Suprapubic skin (tissue), 4 donors: ENCODE data around the gene RNF41. TPM values are rescaled to one million over a fixed set of nuclear protein-coding genes. Genes with fewer than 3 reads are reported as not detected.

Experiments used
- DNase-seq, 2 donors: peaks; one replicate each; pipeline ENCODE4 v3.0.0-alpha.2; 2019; ENCODE audit warnings: low spot score in 2 of 2
- H3K27ac ChIP-seq: fragments of 200-600 bp; sonication (generic); one replicate; pipeline ENCODE4 v1.5.1; 2019
- H3K27me3 ChIP-seq: fragments of 200-600 bp; sonication (generic); one replicate; pipeline ENCODE4 v1.5.1; 2019
- H3K36me3 ChIP-seq: fragments of 200-600 bp; sonication (generic); one replicate; pipeline ENCODE4 v1.5.1; 2019
- H3K4me1 ChIP-seq: fragments of 200-600 bp; sonication (generic); one replicate; pipeline ENCODE4 v1.5.1; 2019
- H3K4me3 ChIP-seq: fragments of 200-600 bp; sonication (generic); one replicate; pipeline ENCODE4 v1.5.1; 2019; ENCODE audit warnings: mild to moderate bottlenecking
- H3K9me3 ChIP-seq: fragments of 200-600 bp; sonication (generic); one replicate; pipeline ENCODE4 v1.5.1; 2019
- CTCF ChIP-seq, 2 donors: fragments of 200-600 bp in 1 of 2; fragments of 450-650 bp in 1 of 2; sonication (generic) in 1 of 2; IDR thresholded peaks; one replicate each; pipeline ENCODE4 v1.5.1; 2016 to 2019; ENCODE audit warnings: antibody characterized with exemption in 2 of 2, mild to moderate bottlenecking in 1 of 2, moderate library complexity in 1 of 2
- EP300 ChIP-seq: sonication (generic); formaldehyde crosslinking; IDR thresholded peaks from one replicate; pipeline ENCODE4 v1.6.1; 2017; ENCODE audit warnings: antibody characterized with exemption
- POLR2A ChIP-seq, 2 donors: fragments of 450-650 bp; IDR thresholded peaks; one replicate each; pipeline ENCODE4 v1.6.1; 2017; ENCODE audit warnings: antibody characterized with exemption in 2 of 2, mild to moderate bottlenecking in 2 of 2, moderate library complexity in 2 of 2
- POLR2AphosphoS5 ChIP-seq, 3 donors: sonication (generic); formaldehyde crosslinking; IDR thresholded peaks; one replicate each; pipeline ENCODE4 v1.6.1; 2017; ENCODE audit warnings: antibody characterized with exemption in 3 of 3
- WGBS: methylation state at CpG from one replicate; pipeline ENCODE4 v1.1.5; 2018; 5-methylcytosine and 5-hydroxymethylcytosine counted together
- total RNA-seq, 4 donors: library from RNA; depleted of rRNA; stranded (reverse); fragments of >200 nt; gene quantifications; one replicate each; pipeline ENCODE4 v1.1.0, GENCODE V29; 2016

RNF41 gene
- total RNA-seq, 4 donors from 2014 or later: 28.4 to 60.6 (median 35.8) TPM

DNA sequence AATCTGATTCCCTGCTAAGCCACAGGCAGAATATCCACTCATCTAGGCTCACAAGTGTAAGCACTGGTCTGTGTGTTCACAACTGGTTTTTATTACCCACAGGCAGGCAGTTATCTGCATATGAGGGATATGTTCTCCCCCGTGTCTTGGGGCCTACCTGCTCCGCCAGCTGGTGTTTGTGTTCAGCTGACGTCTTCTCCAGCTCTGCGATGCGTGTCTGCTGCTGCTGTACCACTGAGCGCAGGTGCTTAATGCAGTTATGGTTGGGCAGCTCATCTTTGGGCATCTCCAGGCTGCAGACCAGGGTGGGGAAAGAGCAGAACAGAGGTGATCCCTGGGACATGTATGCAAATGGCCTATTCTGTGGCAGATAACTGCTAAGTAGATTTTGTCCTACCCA, 13.7 kb downstream of the RNF41 start:
- no peaks in the 10 kb centered on the region for H3K9me3 ChIP-seq
- TF ChIP-seq POLR2A (IDR thresholded peaks at IDR 0.05) (no peak), POLR2AphosphoS5 (IDR thresholded peaks at IDR 0.05) (no peak), EP300 (no peak), CTCF (IDR thresholded peaks at IDR 0.05) (no peak)
- WGBS: 79% methylated on average over 6 of the region's 6 CpGs
- H3K27ac ChIP-seq: no peak overlapping the region
- no peaks in the 10 kb centered on the region for H3K4me1 ChIP-seq
- DNase-seq: no peak
- H3K27me3 ChIP-seq: no peaks in the 10 kb centered on the region
- H3K4me3 ChIP-seq: no peak overlapping the region
- H3K36me3 ChIP-seq: peaks cover 84% of the 10 kb centered on the region

DNA sequence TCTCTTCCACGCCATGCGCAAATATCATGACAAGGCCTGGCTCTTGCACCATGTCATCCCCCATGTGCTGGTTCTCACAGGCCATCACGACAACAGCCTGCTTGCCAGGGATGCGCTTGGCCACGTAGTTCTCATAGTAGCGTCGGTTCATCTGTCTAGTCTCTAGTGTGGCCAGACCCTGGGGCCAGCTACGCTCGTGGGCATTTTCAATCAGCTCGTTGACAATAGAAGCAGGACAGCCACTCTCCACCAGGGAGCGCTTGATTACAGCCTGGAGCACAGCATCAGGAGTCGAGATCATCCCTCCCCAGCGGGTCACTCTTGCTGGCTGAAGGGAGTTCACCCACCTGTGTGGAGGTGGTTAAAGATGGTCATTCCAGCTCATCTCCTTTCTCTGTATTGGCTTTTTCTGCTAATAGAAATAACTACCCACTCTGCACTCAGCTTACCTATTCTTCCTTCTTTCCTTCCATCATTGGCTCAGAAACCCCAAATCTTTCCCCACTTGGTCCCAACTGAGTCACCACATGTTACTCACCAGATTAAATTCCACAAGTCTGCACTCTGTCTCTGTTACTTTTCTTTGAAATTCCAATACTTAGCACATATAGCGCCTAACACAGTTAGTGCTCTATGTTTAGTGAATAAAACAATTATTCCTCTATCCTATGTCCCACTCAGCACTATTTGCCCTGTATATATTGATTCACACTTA, 15.1 kb downstream of the RNF41 start:
- H3K4me3 ChIP-seq: no peak overlapping the region
- H3K9me3 ChIP-seq: no peaks in the 10 kb centered on the region
- peaks cover 3% of the 10 kb centered on the region for H3K4me1 ChIP-seq
- DNase-seq: no peak
- no peak overlapping the region for H3K27ac ChIP-seq
- 54% methylated on average over 9 of the region's 14 CpGs for WGBS
- peaks cover 70% of the 10 kb centered on the region for H3K36me3 ChIP-seq
- TF ChIP-seq CTCF (IDR thresholded peaks at IDR 0.05): peak; percentile 13 to 57
- no peak for TF ChIP-seq POLR2A (IDR thresholded peaks at IDR 0.05)
- H3K27me3 ChIP-seq: no peaks in the 10 kb centered on the region

GRCh38 chr12:56205445-56205844, 16.3 kb downstream of the RNF41 start:
- no peaks in the 10 kb centered on the region for H3K27me3 ChIP-seq
- no peak for TF ChIP-seq EP300
- no peak for TF ChIP-seq POLR2AphosphoS5 (IDR thresholded peaks at IDR 0.05)
- TF ChIP-seq POLR2A (IDR thresholded peaks at IDR 0.05): no peak
- no peak for TF ChIP-seq CTCF (IDR thresholded peaks at IDR 0.05)
- no peak overlapping the region for H3K27ac ChIP-seq
- H3K36me3 ChIP-seq: peaks cover 58% of the 10 kb centered on the region
- H3K4me1 ChIP-seq: peaks cover 3% of the 10 kb centered on the region
- H3K9me3 ChIP-seq: no peaks in the 10 kb centered on the region
- no peak overlapping the region for H3K4me3 ChIP-seq
- DNase-seq: no peak

- no peaks in the 10 kb centered on the region for H3K9me3 ChIP-seq
- H3K36me3 ChIP-seq: peaks cover 46% of the 10 kb centered on the region
- no peak overlapping the region for H3K4me3 ChIP-seq
- DNase-seq: no peak
- no peak overlapping the region for H3K27ac ChIP-seq
- no peaks in the 10 kb centered on the region for H3K27me3 ChIP-seq
- no peak for TF ChIP-seq CTCF (IDR thresholded peaks at IDR 0.05)
- TF ChIP-seq POLR2AphosphoS5 (IDR thresholded peaks at IDR 0.05): no peak
- TF ChIP-seq POLR2A (IDR thresholded peaks at IDR 0.05): no peak
- TF ChIP-seq EP300: no peak
- peaks cover 3% of the 10 kb centered on the region for H3K4me1 ChIP-seq
These were observed 17.4 kb downstream of the RNF41 start for GRCh38 chr12:56204275-56204674.

DNA sequence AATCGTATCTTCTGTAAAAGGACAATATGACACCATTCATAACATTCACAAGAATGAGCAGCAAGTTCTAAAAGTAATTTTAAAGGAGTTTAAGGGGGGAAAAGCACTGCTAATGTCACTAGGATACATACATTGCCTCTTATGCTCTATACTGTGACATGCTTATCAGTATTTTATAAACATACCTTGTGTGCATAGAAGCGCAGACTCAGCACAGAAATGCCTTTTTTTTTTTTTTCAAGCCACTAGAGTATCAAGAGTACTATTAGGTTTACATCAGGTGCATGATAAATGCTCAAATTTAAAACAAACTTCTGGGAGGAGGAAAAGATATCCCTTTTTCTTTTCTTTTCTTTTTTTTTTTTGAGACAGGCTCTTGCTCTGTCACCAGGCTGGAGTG, 18.9 kb downstream of the RNF41 start:
- TF ChIP-seq POLR2A (IDR thresholded peaks at IDR 0.05) (no peak), CTCF (IDR thresholded peaks at IDR 0.05) (no peak), POLR2AphosphoS5 (IDR thresholded peaks at IDR 0.05) (no peak), EP300 (no peak)
- Histone ChIP-seq H3K36me3 (peaks cover 32% of the 10 kb centered on the region), H3K4me1 (peaks cover 3% of the 10 kb centered on the region), H3K4me3 (no peak overlapping the region), H3K27ac (no peak overlapping the region), H3K9me3 (no peaks in the 10 kb centered on the region), H3K27me3 (no peaks in the 10 kb centered on the region)
- whole genome bisulfite sequencing: 64% methylated on average over 2 of the region's 2 CpGs
- no peak for DNase-seq
